T-helper 2 cell treated with Interferon-gamma antibody and Interleukin-4, amounts not matched to agents 100 ng/mL and 5 ng/mL, for 36 hours (primary cell): Measurements from ENCODE around the gene GRID1. TPM values are rescaled to one million over a fixed set of nuclear protein-coding genes. Genes with fewer than 3 reads are reported as not detected.

Source experiments
- intact Hi-C: fragments of 100-400 bp; cut with micrococcal nuclease; formaldehyde crosslinking; loops from one replicate; pipeline ENCODE4 v1.15.1; 2023
- total RNA-seq: library from RNA; stranded (reverse); gene quantifications from 2 replicates; pipeline ENCODE4 v1.2.3, GENCODE V29; 2022

The GRID1 gene
- total RNA-seq, 1 donor from 2014 or later = not detected

- intact Hi-C loops = no loop called here
These were observed 171.0 kb downstream of the GRID1 start for GRCh38 chr10:86195521-86196157.

GRCh38 chr10:86194684-86195083, 171.9 kb downstream of the GRID1 start:
- intact Hi-C loops = no loop called here

GRCh38 chr10:86193841-86194240, 172.8 kb downstream of the GRID1 start:
- intact Hi-C loops = no loop called here

- intact Hi-C loops = no loop called here
These were observed 173.9 kb downstream of the GRID1 start for GRCh38 chr10:86192691-86193090.

GRCh38 chr10:86192147-86192546, 174.4 kb downstream of the GRID1 start:
- intact Hi-C loops = no loop called here

GRCh38 chr10:86191686-86192085, 174.9 kb downstream of the GRID1 start:
- intact Hi-C loops = no loop called here

- intact Hi-C loops = no loop called here
These were observed 175.4 kb downstream of the GRID1 start for GRCh38 chr10:86191166-86191565.

- intact Hi-C loops = no loop called here
These were observed 176.3 kb downstream of the GRID1 start for GRCh38 chr10:86190291-86190690.

- intact Hi-C loops = no loop called here
These were observed 176.7 kb downstream of the GRID1 start for GRCh38 chr10:86189891-86190290.

GRCh38 chr10:86188796-86189558, 177.6 kb downstream of the GRID1 start:
- intact Hi-C loops = no loop called here

GRCh38 chr10:86188326-86188725, 178.3 kb downstream of the GRID1 start:
- intact Hi-C loops = no loop called here

GRCh38 chr10:86187499-86188239, 178.9 kb downstream of the GRID1 start:
- intact Hi-C loops = no loop called here

- intact Hi-C loops = no loop called here
These were observed 180.0 kb downstream of the GRID1 start for GRCh38 chr10:86186633-86187032.

- intact Hi-C loops = no loop called here
These were observed 184.0 kb downstream of the GRID1 start for GRCh38 chr10:86182595-86182994.

GRCh38 chr10:86182150-86182549, 184.4 kb downstream of the GRID1 start:
- intact Hi-C loops = no loop called here

GRCh38 chr10:86180861-86181260, 185.7 kb downstream of the GRID1 start:
- intact Hi-C loops = no loop called here

- intact Hi-C loops = no loop called here
These were observed 186.6 kb downstream of the GRID1 start for GRCh38 chr10:86179961-86180360.

- intact Hi-C loops = no loop called here
These were observed 187.5 kb downstream of the GRID1 start for GRCh38 chr10:86179153-86179524.

GRCh38 chr10:86178401-86179152, 188.0 kb downstream of the GRID1 start:
- intact Hi-C loops = no loop called here

- intact Hi-C loops = no loop called here
These were observed 188.9 kb downstream of the GRID1 start for GRCh38 chr10:86177537-86178155.

GRCh38 chr10:86176850-86177536, 189.6 kb downstream of the GRID1 start:
- intact Hi-C loops = no loop called here
